GM19193 (cell line): ENCODE measurements around the gene ANKRD28.

Source experiments
- POLR2A ChIP-seq: IDR thresholded peaks from 4 replicates; pipeline ENCODE4 v1.6.1; 2011; ENCODE audit not compliant: insufficient read depth, insufficient read length; ENCODE audit errors: extremely low read depth

Gene ANKRD28

DNA sequence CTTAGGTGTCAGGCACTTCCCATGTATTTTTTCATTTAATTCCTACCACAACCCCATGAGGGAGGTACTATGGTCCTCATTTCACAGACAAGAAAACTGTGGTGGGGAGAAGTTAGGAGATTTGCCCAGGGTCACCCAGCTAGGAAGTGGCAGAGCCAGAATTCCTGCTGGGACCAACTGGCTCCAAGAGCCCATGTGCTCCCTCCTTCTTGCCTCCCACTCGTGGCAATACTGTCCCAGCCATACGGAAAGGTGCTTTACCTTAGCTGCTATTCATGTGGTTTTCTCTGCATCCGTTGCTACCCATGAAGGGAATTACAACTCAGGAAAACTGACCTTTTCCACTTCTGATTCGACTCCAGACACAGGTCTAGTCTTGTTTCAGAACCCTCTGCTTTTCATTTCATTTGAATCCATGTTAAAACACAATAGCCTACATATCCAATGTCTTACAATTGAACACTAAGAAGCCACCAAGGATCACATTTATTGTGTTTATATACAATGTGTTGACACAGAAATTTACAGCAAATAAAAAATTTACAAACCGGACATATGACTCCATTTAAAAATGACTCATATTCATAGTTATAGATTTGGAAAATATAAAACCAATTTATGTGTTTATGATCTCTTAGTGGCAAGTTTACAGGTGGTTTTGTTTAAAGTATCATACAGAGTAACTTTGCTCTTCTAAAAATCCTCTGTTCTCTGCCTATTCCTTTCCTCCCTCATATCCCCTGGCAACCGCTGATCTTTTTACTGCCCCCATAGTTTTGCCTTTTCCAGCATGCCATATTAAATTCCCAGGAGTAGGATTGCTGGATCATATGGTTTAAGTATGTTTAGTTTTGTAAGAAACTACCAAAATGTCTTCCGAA lies 137.5 kb downstream of the ANKRD28 start:
- TF ChIP-seq POLR2A: no peak

- TF ChIP-seq POLR2A: no peak
Observed at GRCh38 chr3:15659254-15659975, 138.4 kb downstream of the ANKRD28 start.

DNA sequence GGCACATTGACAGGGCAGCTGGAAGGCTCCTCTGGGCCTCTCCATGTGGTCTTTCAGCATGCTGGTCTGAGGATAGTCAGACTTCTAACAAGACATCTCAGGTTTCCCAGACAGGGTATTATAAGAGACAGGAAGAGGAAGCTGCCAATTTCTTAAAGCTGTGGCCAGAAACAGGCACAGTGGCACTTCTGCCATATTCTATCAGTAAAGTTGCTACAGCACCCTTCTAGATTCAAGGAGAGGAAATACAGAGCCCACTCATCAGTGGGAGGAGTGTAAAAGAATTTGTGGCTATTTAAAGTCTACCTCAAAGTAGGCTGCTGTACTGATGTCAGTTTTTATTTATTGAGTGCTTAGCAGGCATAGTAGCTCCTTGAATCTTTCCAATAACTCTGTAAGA lies 140.8 kb downstream of the ANKRD28 start:
- no peak for TF ChIP-seq POLR2A

DNA sequence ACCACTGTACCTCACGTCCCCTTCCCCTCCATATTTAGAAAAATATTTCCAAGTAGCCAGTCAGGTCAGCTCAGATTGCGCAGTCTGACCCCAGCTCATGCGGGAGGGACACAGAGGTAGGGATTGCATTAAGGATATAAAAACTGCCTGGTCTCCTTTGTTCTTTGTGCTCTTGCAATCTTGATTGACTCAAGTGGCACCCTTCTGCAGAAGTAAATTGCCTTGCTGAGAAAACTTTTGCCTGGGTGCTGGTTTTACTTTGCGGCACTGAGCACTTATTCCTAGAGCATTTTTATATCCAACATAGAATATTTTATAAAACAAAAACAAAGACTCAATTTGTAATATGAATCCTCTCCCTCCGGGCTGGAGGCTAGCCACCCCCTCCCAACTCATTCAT lies 141.4 kb downstream of the ANKRD28 start:
- TF ChIP-seq POLR2A: no peak

DNA sequence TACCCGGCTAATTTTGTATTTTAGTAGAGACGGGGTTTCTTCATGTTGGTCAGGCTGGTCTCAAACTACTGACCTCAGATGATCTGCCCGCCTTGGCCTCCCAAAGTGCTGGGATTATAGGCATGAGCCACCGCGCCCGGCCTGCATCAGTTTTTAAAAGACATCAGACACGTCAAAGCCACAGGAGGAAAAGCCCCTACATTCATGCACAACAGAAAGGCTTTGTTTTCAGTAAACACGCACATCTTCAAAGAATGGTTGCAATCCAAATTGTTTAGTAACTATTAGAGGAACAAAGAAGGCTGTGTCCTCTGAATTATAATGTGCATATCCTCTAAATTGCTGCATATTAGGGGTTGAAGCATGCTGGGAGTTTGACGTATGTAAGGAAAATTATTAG lies 142.9 kb downstream of the ANKRD28 start:
- no peak for TF ChIP-seq POLR2A

GRCh38 chr3:15654127-15654526 lies 143.7 kb downstream of the ANKRD28 start:
- no peak for TF ChIP-seq POLR2A

DNA sequence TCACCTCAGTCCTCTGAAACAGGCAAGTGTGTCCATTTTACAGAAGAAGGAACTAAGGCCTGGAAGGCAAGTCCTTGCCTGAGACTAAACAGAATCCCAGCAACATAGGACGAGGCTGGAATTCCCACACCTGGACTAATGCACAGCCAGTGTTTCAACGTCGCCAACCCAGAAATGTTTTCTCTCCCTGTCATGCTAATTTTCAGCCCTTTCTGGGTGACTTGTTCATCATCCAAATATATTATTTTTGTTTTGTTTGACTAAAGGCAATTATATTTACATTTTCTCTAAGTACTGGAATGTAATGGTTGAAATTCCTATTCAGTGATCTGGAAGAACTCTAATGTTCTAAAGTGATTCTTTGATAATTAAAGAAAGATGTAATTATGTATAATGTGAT lies 144.5 kb downstream of the ANKRD28 start:
- TF ChIP-seq POLR2A: no peak

DNA sequence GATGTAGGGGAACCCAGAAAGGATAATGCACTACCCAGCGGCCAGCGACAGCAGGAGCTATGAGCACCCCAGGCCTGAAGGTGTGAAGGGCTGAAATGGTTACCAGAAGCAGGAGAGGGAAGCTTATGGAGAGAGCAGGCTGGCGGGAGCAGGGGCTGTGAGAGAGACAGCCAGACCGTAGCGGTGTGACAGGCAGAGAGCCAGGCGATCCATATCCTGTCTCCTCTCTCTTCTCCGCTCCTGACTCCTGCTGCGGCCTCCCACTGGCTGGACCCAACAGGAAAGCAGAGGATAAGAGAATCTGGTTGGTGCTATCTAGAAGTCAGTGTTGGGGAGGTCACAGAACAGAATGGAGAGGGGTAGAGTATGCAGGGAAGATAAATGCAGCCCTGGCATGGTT lies 146.4 kb downstream of the ANKRD28 start:
- no peak for TF ChIP-seq POLR2A

DNA sequence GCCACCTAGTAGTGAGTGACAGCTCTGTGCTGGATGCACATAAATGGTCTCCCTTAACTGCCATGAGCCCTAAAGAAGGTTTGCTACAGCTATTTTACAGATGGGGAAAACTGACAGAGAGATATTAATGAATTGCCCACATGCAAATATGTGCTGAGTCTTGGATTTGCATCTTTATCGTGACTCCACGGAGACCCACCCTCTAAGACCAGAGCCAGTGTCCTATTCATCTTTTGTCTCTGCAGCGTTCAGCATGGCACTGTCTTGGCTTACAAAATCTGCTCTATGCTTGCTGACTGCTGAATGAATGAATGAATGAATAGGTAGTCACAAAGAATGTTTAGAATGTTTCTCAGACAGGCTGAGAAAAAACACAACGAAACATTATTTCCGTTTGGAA lies 147.9 kb downstream of the ANKRD28 start:
- no peak for TF ChIP-seq POLR2A

DNA sequence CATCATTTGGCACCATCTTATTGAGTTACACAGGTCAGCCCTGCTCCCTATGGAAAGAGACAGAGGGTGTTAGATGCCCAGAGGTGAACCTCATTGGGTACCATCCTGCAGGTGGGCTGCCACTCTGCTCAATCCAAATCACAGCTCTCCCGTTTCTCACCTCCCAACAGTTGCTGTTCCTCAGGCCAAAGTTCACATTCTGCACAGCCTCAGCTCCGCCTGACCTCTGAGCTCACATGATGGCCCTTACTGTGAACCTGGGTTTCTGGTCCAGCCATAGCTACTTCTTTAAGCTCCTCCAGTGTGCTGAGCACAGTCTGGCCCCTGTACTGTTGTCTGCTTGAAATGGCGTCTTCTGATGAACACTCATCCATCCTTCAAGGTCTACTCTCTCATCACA lies 148.4 kb downstream of the ANKRD28 start:
- TF ChIP-seq POLR2A: no peak

GRCh38 chr3:15647611-15648167 lies 150.1 kb downstream of the ANKRD28 start:
- no peak for TF ChIP-seq POLR2A

DNA sequence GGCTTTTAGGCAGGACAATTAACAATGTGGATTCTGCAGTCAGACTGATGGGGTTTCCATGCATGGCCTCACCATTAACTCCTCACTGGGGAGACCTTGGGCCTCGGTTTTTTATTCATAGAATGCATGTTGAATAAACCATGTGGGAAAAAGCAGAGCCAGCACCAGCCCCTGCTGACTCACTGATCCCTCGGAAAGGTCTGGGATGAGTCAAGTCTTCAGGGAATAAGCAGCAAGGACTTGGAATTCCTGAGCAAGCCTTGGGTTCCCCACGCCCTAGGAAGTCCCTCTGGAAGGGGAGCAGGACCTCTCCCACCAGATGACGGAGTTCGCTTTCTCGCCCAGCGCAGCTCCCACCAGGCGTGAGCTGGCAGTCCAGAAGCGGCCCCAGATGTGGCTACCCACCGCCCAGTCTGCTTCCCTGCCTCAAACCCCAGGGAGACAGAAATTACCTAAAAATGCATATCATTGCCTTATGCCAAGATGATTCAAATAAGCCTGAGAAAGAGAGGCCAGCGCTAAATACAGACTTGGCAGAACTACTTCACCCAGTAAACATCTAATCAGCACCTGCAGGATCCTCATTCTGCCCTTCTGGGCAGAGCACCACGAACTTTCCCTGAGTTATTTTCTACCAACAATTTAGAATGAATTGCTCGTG lies 150.8 kb downstream of the ANKRD28 start:
- TF ChIP-seq POLR2A: no peak

DNA sequence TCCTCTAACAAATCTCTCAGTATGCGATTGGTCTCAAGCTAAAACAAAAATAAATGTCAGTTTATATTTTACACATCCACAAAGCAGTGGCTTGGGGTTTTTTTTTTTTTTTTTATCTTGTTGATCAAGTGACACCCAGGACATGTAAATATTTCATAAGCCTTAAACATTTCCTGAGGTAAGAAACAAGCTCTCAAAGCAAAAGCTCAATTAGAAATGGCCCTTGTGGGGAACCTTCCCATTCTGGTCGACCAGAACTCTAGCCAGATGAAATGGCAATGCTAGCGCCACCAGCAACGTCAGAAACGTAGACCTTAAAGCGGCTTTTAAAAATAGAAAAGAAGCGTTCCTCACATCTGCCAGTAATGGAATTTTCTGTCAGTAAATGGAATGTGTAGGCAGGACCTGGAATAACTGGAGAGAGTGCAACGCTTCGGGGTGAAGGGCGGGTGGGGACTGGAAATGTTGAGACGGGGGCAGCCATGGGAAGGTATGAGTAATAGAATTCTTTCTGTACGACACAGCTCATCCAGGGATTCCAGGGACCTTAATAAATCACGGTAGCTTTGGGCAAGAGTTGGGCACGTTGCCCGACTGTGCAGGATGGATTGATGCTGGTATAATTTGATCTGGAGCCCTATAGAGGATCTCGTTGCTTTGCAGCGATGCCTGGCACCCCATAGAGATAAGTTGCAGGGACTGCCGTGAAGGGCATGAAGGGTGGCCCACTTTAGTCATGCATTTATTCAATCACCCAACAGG lies 151.9 kb downstream of the ANKRD28 start:
- no peak for TF ChIP-seq POLR2A

DNA sequence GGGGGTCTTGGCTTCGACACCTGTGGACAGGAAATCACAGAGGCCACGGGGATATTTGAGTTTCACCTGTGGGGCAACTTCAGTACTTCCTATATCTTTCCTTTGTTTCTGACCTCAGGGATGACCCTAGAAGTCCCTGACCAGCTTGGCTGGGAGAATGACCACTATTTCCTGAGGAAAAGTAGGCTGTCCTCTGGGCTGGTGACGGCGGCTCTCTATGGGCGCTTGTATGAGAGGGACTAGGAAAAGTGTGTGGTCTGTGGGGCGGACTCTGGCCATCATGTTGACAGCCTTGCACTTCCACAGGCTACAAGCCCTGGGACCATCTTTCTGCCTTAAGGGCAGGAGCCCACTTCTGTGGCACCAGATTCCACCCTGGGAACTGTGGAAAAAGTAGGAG lies 152.5 kb downstream of the ANKRD28 start:
- TF ChIP-seq POLR2A: no peak

DNA sequence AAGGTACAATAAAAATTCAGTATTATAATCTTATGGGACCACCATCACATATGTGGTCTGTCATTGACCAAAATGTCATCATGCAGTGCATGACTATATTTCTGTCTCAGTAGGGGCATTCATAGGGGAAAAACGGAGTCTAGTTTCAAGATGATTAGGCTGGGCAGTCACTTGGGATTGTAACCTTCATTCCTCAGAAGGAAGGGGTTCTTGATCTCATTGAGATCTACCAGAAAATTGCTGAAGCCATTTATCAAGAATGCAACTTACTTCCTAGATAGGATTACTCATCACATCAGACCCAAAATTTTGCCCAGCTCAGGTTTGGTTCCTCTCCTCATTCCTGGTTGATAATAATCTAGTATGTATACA lies 158.9 kb downstream of the ANKRD28 start:
- no peak for TF ChIP-seq POLR2A
